NOMO-1 (cell line): ENCODE measurements around the gene ECI2.
"Not testable (repeated sequence)": the region's sequence is repeated elsewhere in the genome, so short reads cannot be mapped to it uniquely, and the experiment has no call there.

Experiments
- DNase-seq, 2 experiments: peaks; one replicate each; lab custom pipeline; 2025; ENCODE audit not compliant: unreplicated experiment in 2 of 2; lab: John Stamatoyannopoulos, UW

The ECI2 gene

DNA sequence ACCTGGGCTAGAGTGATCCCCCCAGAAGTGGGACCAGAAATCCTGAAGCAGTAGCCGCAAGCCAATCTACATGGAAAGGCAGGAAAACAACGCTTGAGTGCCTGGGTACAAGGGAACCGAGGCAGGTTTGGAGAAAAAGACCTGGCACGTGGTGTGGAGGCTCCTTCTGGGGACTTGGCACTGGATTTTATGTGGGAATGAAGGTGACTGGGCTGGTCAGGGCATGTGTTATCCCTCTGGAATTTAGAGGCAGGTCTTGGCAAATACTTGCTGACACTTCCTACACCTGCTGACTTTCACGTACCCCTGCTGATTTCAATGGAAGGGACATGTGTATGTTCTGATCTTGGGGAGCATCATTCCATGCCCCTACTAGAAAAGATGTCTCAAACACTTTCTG, 31.4 kb downstream of the ECI2 start:
- DNase-seq, result no peak

DNA sequence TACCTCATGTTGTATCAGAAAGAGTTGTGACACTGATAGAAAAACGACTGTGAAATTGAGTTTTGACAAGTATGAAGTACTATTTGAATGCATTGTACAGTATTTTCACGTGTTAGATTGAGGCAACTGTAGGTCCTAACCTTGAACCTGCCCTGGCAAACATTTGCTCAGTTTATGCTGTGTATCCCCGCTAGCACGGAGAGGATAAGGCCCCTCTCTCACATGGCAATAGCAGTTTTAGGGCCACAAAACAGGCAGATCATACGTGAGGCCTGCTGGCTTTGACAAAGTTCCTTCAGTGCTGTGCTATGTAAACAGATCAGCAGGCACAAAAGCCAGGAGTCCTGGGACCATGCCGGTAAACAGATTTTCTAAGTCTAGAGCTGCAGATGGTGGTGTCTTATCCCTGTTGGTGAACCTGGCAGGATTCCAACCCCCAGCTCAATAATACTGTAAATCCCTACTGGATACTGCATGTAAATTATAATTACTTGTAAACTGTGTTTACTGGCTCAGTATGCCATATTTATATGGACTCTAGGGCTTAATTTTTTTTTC, 32.6 kb downstream of the ECI2 start:
- no peak for DNase-seq

DNA sequence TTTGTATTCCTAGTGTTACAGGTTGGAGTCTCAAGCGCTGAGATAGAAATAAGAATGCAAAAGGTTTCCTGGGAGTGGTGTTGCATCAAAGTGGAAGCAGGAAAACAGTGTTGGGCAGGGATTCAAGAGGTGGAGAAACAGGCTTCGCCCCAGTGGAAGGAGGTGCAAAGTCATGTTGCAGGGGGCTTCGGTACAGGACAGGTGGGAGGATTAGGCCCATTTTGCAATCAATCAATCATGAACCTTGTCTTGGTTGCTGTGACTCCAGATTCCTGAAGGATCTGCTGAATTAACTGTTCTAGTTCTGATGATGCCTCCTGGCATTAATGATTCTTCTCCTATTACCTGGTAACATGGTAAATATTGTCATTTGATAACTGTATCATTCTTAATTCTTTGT, 34.1 kb downstream of the ECI2 start:
- no peak for DNase-seq

DNA sequence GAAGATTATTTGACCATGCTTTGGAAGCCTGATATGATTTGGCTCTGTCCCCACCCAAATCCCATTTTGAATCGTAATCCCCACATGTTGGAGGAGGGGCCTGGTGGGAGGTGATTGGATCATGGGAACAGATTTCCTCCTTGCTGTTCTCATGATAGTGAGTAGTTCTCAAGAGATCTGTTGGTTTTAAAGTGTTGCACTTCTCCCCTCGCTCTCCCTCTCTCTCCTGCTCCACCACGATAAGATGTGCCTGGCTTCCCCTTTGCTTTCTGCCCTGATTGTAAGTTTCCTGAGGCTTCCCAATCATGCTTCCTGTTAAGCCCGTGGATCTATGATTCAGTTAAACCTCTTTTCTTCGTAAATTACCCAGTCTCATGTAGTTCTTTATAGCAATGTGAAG, 34.7 kb downstream of the ECI2 start:
- no peak for DNase-seq

DNA sequence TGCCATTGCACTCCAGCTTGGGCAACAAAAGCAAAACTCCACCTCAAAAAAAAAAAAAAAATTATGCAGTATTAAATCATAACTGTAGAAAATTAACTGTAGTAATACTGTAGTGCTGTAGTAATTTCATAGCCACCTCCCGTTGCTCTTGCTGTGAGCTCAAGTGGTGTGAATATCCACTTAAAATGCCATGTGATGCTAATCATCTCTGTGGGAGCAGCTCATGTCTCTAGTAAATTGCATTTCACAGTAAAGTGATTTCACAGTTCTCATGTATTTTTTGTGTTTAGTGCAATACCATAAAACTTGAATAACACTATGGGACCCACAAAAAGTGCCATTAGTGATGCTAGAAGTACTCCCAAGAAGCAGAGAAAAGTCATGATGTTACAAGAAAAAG, 42.1 kb downstream of the ECI2 start:
- no peak for DNase-seq

DNA sequence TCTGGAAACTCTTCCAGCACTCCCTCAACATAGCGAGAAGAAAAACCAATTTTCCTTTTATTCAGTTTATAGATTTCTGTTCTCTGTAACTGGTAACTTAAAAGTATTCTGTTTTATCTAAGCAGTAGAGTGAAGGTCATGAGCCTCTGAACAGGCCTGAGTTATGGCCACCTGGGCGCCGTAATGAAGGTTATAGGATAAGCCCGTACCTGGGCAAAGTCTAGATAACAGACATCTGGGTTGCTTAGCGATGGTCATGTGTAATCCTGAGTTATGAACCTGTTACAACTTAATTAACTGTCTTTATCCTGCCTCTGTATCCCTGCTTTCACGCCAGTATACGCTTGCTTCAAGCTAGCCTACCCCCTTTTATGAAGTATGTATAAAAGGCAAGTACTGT, 43.4 kb downstream of the ECI2 start:
- DNase-seq, result no peak

DNA sequence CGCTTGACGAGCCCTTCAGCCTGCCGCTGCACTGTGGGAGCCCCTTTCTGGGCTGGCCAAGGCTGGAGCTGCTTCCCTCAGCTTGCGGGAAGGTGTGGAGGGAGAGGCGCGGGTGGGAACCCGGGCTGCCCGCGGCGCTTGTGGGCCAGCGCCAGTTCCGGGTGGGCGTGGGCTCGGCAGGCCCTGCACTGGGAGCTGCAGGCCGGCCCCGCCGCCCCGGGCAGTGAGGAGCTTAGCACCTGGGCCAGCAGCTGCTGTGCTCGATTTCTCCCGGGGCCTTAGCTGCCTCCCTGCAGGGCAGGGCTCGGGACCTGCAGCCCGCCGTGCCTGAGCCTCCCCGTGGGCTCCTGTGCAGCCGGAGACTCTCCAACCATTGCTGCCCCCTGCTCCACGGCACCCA, 45.3 kb downstream of the ECI2 start:
- not testable (repeated sequence) for DNase-seq

DNA sequence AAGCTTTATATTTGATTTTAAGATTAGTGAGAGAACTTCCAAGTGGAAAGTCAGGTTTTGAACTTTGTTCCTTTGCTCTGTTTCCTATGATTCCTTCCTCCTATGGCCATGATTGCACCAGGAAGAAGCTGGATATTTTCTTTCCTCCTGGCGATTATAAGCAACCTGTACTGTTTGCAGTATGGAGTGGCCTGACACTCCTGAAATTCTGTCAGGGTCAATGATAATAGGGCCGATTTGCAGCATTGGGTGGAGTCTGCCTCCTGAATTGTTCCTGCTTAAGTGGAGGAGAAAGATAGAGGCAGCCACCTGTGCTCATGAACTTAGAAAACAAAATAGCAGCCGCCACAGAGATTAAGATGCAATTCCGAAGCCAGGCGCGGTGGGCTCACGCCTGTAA, 46.7 kb downstream of the ECI2 start:
- no peak for DNase-seq

DNA sequence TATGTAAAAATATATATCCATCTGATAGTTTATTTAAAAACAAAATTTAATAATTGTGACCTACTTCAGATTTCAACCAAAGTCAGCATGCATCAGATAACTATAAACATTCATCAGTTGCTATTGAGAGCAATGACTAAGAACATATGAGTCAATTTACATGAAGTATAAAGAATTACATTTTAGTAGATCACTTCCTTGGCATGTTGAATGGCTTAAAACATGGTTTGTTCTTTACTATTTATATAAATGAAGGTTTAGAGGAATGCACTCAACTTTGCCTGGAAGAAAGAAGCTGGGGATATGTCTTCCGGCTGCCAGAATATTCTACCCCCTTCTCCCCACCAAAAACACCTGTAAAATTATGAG, 50.1 kb downstream of the ECI2 start:
- DNase-seq, result no peak

DNA sequence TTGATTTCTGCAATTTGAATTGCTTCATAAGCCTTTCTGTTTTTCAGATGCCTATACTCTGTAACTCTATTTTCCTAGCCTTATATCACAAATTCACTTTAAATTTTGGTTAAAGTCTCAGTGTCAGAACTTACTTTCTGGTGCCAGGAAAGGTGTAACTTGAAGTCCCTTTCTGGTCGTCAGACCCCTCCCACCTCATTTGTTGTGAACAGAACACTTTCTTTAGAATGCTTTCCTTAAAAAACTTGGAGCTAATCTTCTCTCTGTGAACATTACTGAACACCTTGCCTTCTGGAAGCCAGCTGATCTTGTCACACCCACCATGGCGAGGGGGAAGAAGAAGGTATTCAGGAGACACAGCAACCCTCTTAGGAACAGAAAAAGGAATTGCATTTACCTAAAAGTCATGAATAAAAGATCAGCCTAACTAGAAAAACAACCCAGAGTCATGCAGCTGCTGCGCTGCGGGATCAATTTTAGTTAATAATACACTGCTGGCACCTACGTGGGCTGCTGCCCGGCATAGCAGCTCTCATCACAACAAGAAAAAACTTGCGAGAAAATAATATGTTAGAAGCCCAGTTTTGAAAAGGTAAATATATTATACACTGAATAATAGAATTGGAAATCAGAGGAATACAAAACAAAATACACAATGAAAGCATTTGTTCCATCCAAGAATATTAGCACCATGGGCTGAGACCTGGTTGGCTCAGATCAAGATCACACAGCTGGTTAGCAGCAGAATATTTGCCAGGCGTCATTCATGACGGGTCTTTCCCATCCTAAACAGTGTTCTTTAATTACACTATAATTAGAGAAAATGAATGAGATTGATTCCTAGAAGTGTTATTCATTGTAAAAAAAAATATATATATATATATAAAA, 50.7 kb downstream of the ECI2 start:
- DNase-seq, result no peak

DNA sequence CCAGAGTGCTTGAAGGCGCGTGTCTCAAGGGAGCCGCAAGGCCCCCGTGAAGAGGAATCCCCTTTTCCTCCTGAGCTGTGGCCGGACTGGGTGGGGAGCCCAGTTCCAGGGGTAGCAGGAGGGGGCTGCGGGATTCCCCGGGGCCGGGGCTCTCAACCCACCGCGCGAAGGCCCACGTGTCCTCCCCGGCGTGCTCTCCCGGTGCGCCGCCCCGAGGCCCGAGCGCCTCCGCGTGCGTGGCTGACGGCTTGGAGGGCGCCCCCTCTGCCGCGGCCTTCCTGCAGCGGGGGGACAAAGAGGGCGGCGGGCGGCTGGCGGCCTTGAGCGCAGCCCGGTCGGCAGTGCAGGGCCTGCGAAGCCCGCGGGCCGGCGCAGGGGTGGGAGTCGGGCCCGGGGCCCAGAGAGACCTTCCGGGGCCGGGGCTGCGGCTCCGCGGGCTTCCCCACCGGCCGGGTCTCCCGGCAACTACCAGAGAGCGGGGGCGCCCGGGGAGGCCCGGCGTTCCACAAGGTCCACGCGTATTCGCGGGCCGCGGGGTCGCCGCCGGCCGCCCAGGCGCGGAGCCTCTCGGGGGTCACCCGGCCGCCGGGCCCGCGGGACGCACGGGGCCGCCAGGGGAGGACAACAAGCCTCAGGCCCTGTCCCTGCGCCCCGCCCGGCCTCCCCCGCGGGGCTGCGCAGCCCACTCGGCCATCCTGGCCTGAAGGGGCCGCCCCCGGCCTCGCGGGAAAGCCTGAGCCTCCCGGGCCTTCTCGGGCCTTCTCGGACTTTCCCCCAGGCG, 56.5 kb downstream of the ECI2 start, which contains the start of gene FAM217A:
FAM217A (minus strand) TSS at position 447 of the 781 bp plus-strand sequence. CDS start 1,723 bp downstream, outside the sequence.
- no peak for DNase-seq

DNA sequence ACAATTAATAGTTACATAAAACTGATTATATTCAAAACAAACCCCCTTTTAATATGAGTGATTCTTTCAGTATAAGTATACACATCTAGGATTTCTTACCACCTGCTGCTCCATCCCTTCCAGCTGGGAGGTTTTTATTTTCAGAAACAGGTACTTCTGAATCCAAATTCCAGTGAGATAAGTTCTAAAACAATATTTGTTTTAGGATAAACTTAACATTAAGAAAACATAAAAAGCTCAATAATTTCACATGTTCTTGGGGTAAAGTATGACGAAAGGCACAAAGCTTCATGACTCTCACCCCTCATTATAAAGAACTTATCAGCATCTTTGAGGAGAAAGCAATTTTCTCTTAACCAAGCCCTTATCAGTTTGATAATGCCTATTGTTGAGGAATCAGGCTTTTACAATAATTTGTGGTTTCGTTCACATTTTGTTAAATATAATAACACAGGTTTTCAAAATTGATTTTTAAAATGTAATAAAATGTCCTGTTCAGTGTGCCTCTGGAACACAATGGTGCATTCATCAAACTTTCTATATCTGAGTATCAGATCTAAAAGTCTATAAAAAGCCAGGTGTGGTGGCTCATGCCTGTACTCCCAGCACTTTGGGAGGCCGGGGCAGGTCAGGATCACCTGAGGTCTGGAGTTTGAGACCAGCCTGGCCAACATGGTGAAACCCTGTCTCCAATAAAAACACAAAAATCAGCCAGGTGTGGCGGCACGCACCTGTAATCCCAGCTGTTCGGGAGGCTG, 60.7 kb downstream of the ECI2 start:
- DNase-seq, result no peak

DNA sequence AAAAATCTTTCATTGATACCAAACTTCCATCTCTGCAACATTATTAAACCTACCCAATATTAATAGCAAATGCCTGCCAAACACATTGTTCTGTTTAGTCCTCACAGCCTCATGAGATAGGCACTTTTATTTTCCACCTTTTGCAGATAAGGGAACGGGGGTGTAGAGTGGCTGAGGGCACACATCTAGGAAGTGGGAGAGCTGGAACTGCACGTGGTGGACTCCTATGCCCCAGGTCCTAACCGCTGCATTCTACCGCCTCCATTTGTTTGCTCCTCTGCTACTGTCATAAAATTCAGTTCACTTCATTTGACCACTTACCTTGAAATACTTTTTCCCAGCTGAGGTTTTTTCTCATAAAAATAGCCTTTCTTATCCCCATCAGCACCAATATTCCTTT, 64.0 kb downstream of the ECI2 start:
- no peak for DNase-seq

DNA sequence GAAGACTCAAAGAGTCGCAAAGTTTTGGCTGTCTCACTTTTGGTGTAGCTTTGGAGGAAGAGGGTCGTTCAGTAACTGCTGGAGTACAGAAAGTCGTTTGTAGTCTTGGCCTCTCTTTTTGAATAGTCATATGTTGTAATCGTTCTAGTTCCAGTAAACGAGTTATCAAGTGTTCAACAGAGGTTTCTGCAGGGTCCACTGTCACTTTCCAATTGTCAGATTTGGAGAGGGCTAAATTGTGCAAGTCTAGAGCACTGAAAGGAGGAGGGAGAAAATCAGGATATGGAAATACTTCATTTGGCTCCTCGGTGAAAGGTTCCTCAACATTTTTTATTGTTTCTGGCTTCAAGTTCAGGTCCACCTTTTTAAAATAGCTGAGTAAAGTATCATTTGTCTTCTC, 66.2 kb downstream of the ECI2 start:
- DNase-seq, result no peak

DNA sequence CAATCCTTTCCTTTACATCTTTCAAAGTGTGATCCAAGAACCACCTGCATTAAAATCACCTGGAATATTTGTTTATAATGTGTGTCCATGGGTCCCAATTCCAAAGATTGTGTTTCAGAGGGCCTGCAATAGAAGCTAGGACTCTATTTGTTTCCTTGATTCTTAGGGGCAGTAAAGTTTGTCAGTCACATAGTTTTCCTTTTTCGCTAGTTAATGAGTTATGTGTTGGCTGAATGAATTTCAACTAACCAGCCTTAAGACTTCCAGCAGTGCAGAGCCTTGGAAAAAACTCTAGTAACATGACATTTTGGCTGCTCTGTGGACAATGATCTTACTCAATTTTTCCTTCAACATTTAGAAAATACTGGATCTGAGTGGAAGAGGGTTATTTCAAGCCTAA, 67.7 kb downstream of the ECI2 start:
- no peak for DNase-seq

DNA sequence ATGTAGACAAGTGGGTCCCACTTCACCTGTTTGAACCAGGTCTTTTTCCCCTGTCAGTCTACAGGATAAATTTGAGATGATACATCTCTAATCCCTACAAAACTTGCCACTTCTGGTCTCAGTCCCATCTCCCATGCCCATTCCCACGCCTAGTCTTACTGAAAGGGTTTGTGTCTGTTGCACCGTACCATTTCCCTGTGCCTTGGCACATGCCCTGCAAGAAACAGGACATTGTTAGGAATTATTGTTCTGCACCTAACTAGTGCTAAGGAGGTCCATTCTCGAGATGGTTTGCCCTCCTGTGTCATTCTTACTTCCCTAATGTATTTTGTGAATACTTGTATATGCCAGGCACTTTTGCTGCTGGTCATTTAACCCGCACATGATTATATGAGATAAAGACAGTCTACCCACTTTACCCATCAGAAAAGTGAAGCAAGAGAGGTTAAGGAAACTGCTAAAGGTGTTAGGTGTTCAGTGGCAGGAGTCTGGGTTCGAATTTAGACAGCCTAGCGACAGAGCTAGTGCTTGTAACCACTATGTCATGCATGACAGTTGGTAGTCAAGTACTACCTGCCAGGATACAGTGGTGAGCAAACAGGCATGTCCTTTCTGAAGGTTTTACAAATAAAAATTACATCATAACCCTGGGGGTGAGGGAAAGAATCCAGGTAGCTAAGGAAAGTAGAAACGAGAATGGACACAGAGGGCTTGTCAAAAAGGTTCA, 69.2 kb downstream of the ECI2 start:
- DNase-seq, result no peak
